B cell (primary cell): ENCODE results near the gene SORT1. TPM values are rescaled to one million over a fixed set of nuclear protein-coding genes. Genes with fewer than 3 reads are reported as not detected.

Experiments used
- ATAC-seq: fragments of 200-7000 bp; cut with Tn5 transposase; one replicate; pipeline ENCODE4 v1.10.0; 2021; ENCODE audit warnings: low read depth, mild to moderate bottlenecking, moderate number of reproducible peaks, moderate library complexity
- CTCF ChIA-PET: fragments of 350-600 bp; sonication (Branson Sonifier 250); formaldehyde crosslinking; loops from one replicate; lab custom pipeline; 2021; ENCODE audit warnings: antibody characterized with exemption, inconsistent platforms; lab: Charles Lee
- POLR2A ChIA-PET: fragments of 350-600 bp; sonication (Branson Sonifier 250); formaldehyde crosslinking; loops from one replicate; lab custom pipeline; 2021; ENCODE audit warnings: antibody characterized with exemption; lab: Charles Lee
- DNase-seq: peaks from one replicate; pipeline ENCODE4 v3.0.0; 2013
- H2AFZ ChIP-seq: 2 replicates; pipeline ENCODE4 v1.6.1; 2012; ENCODE audit warnings: mild to moderate bottlenecking, low read depth, low read length; ENCODE audit not compliant: insufficient read depth, poor library complexity, severe bottlenecking
- H3K27ac ChIP-seq, 2 donors: 1 replicate in 1 of 2; 2 replicates in 1 of 2; pipeline ENCODE4 v1.5.1; 2012 to 2013; ENCODE audit warnings: low read length in 2 of 2, mild to moderate bottlenecking in 2 of 2, moderate library complexity in 1 of 2
- H3K27me3 ChIP-seq, 4 experiments: fragments of 200-600 bp in 1 of 4; sonication (generic) in 1 of 4; replicated peaks in 1 of 4; 1 replicate in 2 of 4; 2 replicates in 2 of 4; pipeline versions ENCODE4 v1.6.1 to v1.7.0; 2013 to 2016; ENCODE audit warnings: low read length in 3 of 4, mild to moderate bottlenecking in 2 of 4, mixed read lengths in 1 of 4, moderate library complexity in 1 of 4; ENCODE audit not compliant: insufficient read depth in 4 of 4, control insufficient read depth in 3 of 4; ENCODE audit errors: control extremely low read depth in 1 of 4
- H3K36me3 ChIP-seq, 2 experiments: replicated peaks in 1 of 2; 1 replicate in 1 of 2; 2 replicates in 1 of 2; pipeline versions ENCODE4 v1.6.1 to v1.7.1; 2013; ENCODE audit warnings: low read length in 1 of 2; ENCODE audit not compliant: insufficient read depth in 2 of 2, control insufficient read depth in 1 of 2; ENCODE audit errors: control extremely low read depth in 1 of 2, extremely low read depth in 1 of 2
- H3K4me1 ChIP-seq, 2 donors: fragments of 200-600 bp in 1 of 2; sonication (generic) in 1 of 2; 1 replicate in 1 of 2; 2 replicates in 1 of 2; pipeline versions ENCODE4 v1.5.1 to v1.6.1; 2013 to 2017; ENCODE audit warnings: low read length in 2 of 2; ENCODE audit not compliant: control insufficient read depth in 2 of 2, insufficient read depth in 2 of 2
- H3K4me2 ChIP-seq: replicated peaks from 2 replicates; pipeline ENCODE3; 2012; ENCODE audit warnings: mild to moderate bottlenecking, low read depth, low read length; ENCODE audit not compliant: poor library complexity, severe bottlenecking
- H3K4me3 ChIP-seq, 5 experiments: fragments of 200-600 bp in 1 of 5; sonication (generic) in 1 of 5; 1 replicate in 3 of 5; 2 replicates in 2 of 5; pipeline versions ENCODE4 v1.5.1 to v1.7.0; 2011 to 2016; ENCODE audit warnings: low read length in 4 of 5, mild to moderate bottlenecking in 4 of 5, low read depth in 2 of 5, control low read depth in 1 of 5, moderate library complexity in 1 of 5; ENCODE audit not compliant: insufficient read depth in 1 of 5; ENCODE audit errors: control extremely low read depth in 1 of 5, extremely low read depth in 1 of 5
- H3K79me2 ChIP-seq: fragments of 200-600 bp; sonication (generic); one replicate; pipeline ENCODE4 v1.6.0; 2016; ENCODE audit warnings: low read length; ENCODE audit not compliant: control insufficient read depth, insufficient read depth
- H3K9ac ChIP-seq: fragments of 200-600 bp; sonication (generic); 2 replicates; pipeline ENCODE4 v1.6.1; 2017; ENCODE audit warnings: mild to moderate bottlenecking, low read length, moderate library complexity
- H3K9me3 ChIP-seq, 3 donors: one replicate each; pipeline versions ENCODE4 v1.6.1 to v1.7.1; 2013; ENCODE audit warnings: low read length in 2 of 3; ENCODE audit not compliant: control insufficient read depth in 2 of 3, insufficient read depth in 1 of 3; ENCODE audit errors: control extremely low read depth in 1 of 3
- H4K20me1 ChIP-seq: 2 replicates; pipeline ENCODE4 v1.6.0; 2012; ENCODE audit warnings: mild to moderate bottlenecking, low read length; ENCODE audit not compliant: insufficient read depth, control insufficient read depth, poor library complexity, severe bottlenecking
- H3K27ac Mint-ChIP-seq: one replicate; pipeline ENCODE4 v1.8.0; 2021; ENCODE audit warnings: mixed read lengths
- H3K27me3 Mint-ChIP-seq: one replicate; pipeline ENCODE4 v1.8.0; 2021; ENCODE audit warnings: mixed read lengths
- H3K4me1 Mint-ChIP-seq: one replicate; pipeline ENCODE4 v1.8.0; 2021; ENCODE audit warnings: mixed read lengths
- H3K4me3 Mint-ChIP-seq: one replicate; pipeline ENCODE4 v1.8.0; 2021; ENCODE audit warnings: mixed read lengths
- H3K9me3 Mint-ChIP-seq: one replicate; pipeline ENCODE4 v1.8.0; 2022; ENCODE audit warnings: mixed read lengths; ENCODE audit not compliant: insufficient read depth
- EZH2 ChIP-seq: IDR thresholded peaks from 2 replicates; pipeline ENCODE4 v1.6.1; 2012; ENCODE audit warnings: borderline replicate concordance, low read depth, mild to moderate bottlenecking, moderate library complexity, low read length; ENCODE audit not compliant: insufficient read depth, poor library complexity, severe bottlenecking
- WGBS: methylation state at CpG from one replicate; pipeline ENCODE4 v1.1.5; 2013; ENCODE audit warnings: missing lambda C conversion rate; ENCODE audit not compliant: insufficient coverage; 5-methylcytosine and 5-hydroxymethylcytosine counted together
- intact Hi-C: fragments of 100-400 bp; cut with micrococcal nuclease; formaldehyde crosslinking; loops from one replicate; pipeline ENCODE4 v1.10.0; 2022
- polyA plus RNA-seq: library from polyadenylated mRNA; depleted of rRNA; stranded (reverse); fragments of >200 nt; gene quantifications from 2 replicates; pipeline ENCODE4 v1.2.3, GENCODE V29; 2012
- total RNA-seq, 2 donors: library from RNA; stranded (reverse); fragments of 120-200 nt in 1 of 2; gene quantifications; 1 replicate in 1 of 2; 2 replicates in 1 of 2; pipeline versions ENCODE4 v1.2.3 to v1.2.4, GENCODE V29; 2013 to 2022
- TF ChIP-seq, protein P1 (sequence below): fragments of 200-600 bp; IDR thresholded peaks from one replicate; pipeline ENCODE4 v1.8.0; 2022; ENCODE audit warnings: antibody characterized with exemption, mild to moderate bottlenecking

The SORT1 gene
- total and polyA plus RNA-seq, 2 donors (not counting 1 experiment from before 2014, with no cell fraction given) = 0.13 to 0.25 TPM

DNA sequence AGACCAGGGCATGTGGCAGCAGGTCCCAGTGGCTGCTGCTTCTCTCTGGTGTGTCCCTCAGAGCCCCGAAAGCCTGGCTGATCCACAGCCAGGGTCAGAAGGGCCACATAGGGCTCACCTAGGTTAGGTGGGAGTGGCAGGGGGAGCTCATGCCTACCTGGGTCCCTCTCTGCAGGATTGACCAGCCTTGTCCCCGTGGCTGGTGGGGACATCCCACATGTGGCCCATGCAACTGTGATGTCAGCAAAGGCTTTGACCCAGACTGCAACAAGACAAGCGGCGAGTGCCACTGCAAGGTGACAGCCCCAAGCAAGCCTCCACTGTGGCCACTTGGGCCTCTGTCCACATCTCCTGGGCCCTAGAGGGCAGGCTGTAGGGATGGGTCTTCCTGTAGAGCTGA, 132.7 kb downstream of the SORT1 start:
- Histone ChIP-seq H3K36me3 (no peaks in the 10 kb centered on the region), H3K9me3 (no peaks in the 10 kb centered on the region), H3K4me2 (no peak overlapping the region), H3K27me3 (peaks cover 0 to 4% (median 0%) of the 10 kb centered on the region in 4 experiments), H3K27ac (no peak overlapping the region), H4K20me1 (no peaks in the 10 kb centered on the region), H3K4me3 (no peak overlapping the region), H3K4me1 (peaks cover 0 to 3% of the 10 kb centered on the region in 2 donors), H3K79me2 (no peaks in the 10 kb centered on the region), H2AFZ (no peak overlapping the region), H3K9ac (no peak overlapping the region)
- intact Hi-C loops = no loop called here
- CTCF ChIA-PET = interaction anchor here (0.7 to 8.1 kb wide), 9 partner anchors 12 to 267 kb away, joined by 3 to 73 read pairs (median 7); partner anchors contain the start of gene PSRC1
- POLR2A ChIA-PET = no interaction called here
- H3K27me3 Mint-ChIP-seq = peaks cover 4% of the 10 kb centered on the region
- H3K27ac Mint-ChIP-seq = no peak overlapping the region
- ATAC-seq (no peak), DNase-seq (no peak)
- WGBS = 88% methylated on average over 4 of the region's 4 CpGs
- peaks cover 4% of the 10 kb centered on the region for H3K4me1 Mint-ChIP-seq
- TF ChIP-seq, protein P1, sequence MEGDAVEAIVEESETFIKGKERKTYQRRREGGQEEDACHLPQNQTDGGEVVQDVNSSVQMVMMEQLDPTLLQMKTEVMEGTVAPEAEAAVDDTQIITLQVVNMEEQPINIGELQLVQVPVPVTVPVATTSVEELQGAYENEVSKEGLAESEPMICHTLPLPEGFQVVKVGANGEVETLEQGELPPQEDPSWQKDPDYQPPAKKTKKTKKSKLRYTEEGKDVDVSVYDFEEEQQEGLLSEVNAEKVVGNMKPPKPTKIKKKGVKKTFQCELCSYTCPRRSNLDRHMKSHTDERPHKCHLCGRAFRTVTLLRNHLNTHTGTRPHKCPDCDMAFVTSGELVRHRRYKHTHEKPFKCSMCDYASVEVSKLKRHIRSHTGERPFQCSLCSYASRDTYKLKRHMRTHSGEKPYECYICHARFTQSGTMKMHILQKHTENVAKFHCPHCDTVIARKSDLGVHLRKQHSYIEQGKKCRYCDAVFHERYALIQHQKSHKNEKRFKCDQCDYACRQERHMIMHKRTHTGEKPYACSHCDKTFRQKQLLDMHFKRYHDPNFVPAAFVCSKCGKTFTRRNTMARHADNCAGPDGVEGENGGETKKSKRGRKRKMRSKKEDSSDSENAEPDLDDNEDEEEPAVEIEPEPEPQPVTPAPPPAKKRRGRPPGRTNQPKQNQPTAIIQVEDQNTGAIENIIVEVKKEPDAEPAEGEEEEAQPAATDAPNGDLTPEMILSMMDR = no peak
- no peak for TF ChIP-seq EZH2
- no peak overlapping the region for H3K4me3 Mint-ChIP-seq
- H3K9me3 Mint-ChIP-seq = no peaks in the 10 kb centered on the region

DNA sequence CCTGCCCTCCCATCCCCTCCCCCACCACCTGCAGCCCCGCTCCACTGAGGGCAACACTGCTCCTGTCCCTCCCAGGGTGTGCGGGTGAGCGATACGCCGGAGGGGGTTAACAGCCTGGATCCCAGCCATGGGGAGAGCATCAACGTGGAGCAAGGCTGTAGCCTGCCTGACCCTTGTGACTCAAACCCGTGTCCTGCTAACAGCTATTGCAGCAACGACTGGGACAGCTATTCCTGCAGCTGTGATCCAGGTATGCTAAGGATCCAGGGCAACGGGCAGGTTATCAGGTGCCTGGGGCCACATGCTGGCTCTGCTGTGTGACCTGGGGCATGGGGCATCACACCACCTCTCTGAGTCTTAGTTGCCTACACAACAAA, 133.4 kb downstream of the SORT1 start:
- ChIA-PET CTCF (interaction anchor here (1.1 to 8.1 kb wide), 8 partner anchors 11 to 268 kb away, joined by 3 to 73 read pairs (median 8); partner anchors contain the start of gene PSRC1), POLR2A (no interaction called here)

More for the DNA sequence above, 133.4 kb downstream of the SORT1 start:
- peaks cover 0 to 3% of the 10 kb centered on the region in 2 donors for H3K4me1 ChIP-seq
- no peaks in the 10 kb centered on the region for H3K36me3 ChIP-seq
- peaks cover 4% of the 10 kb centered on the region for H3K27me3 Mint-ChIP-seq
- intact Hi-C loops = no loop called here
- ATAC-seq = no peak
- H3K4me2 ChIP-seq = no peak overlapping the region
- H3K4me3 ChIP-seq = no peak overlapping the region
- peaks cover 0 to 4% (median 0%) of the 10 kb centered on the region in 4 experiments for H3K27me3 ChIP-seq
- TF ChIP-seq, protein P1 = no peak
- TF ChIP-seq EZH2 = no peak
- H2AFZ ChIP-seq = no peak overlapping the region
- no peak overlapping the region for H3K9ac ChIP-seq
- DNase-seq = no peak
- H3K9me3 ChIP-seq = no peaks in the 10 kb centered on the region
- H3K9me3 Mint-ChIP-seq = no peaks in the 10 kb centered on the region
- H3K79me2 ChIP-seq = no peaks in the 10 kb centered on the region
- H3K27ac ChIP-seq = no peak overlapping the region
- H3K4me3 Mint-ChIP-seq = no peak overlapping the region
- WGBS = 81% methylated on average over 8 of the region's 9 CpGs
- peaks cover 4% of the 10 kb centered on the region for H3K4me1 Mint-ChIP-seq
- H3K27ac Mint-ChIP-seq = no peak overlapping the region
- no peaks in the 10 kb centered on the region for H4K20me1 ChIP-seq
